ENCODE results near the gene CARD8.

CARD8 gene

GRCh38 chr19:48258350-48258749 lies 2.6 kb upstream of the CARD8 start:
- TF ChIP-seq CTCF (IDR thresholded peaks at IDR 0.05; ENCODE audit: control insufficient read depth, extremely low read depth, insufficient read depth): no peak
- no peak overlapping the region for H3K4me3 ChIP-seq (ENCODE audit: low read depth, low read length)
- DNase-seq (ENCODE audit: low read depth): no peak

GRCh38 chr19:48254529-48254970 lies 1.2 kb downstream of the CARD8 start:
- no peak overlapping the region for H3K4me3 ChIP-seq (ENCODE audit: low read depth, low read length)
- DNase-seq (ENCODE audit: low read depth): no peak
- TF ChIP-seq CTCF (IDR thresholded peaks at IDR 0.05; ENCODE audit: control insufficient read depth, extremely low read depth, insufficient read depth): no peak

GRCh38 chr19:48253999-48254398 lies 1.7 kb downstream of the CARD8 start:
- H3K4me3 ChIP-seq (ENCODE audit: low read depth, low read length): no peak overlapping the region

GRCh38 chr19:48252609-48253008 lies 3.1 kb downstream of the CARD8 start:
- no peak for TF ChIP-seq CTCF (IDR thresholded peaks at IDR 0.05; ENCODE audit: control insufficient read depth, extremely low read depth, insufficient read depth)
- no peak for DNase-seq (ENCODE audit: low read depth)
- no peak overlapping the region for H3K4me3 ChIP-seq (ENCODE audit: low read depth, low read length)

More at GRCh38 chr19:48253999-48254398, 1.7 kb downstream of the CARD8 start:
- no peak for DNase-seq (ENCODE audit: low read depth)
- no peak for TF ChIP-seq CTCF (IDR thresholded peaks at IDR 0.05; ENCODE audit: control insufficient read depth, extremely low read depth, insufficient read depth)

- no peak for TF ChIP-seq CTCF (IDR thresholded peaks at IDR 0.05; ENCODE audit: control insufficient read depth, extremely low read depth, insufficient read depth)
- DNase-seq (ENCODE audit: low read depth): no peak
- no peak overlapping the region for H3K4me3 ChIP-seq (ENCODE audit: low read depth, low read length)
Measured at GRCh38 chr19:48250290-48251025, 5.3 kb downstream of the CARD8 start.

- no peak for TF ChIP-seq CTCF (IDR thresholded peaks at IDR 0.05; ENCODE audit: control insufficient read depth, extremely low read depth, insufficient read depth)
- H3K4me3 ChIP-seq (ENCODE audit: low read depth, low read length): no peak overlapping the region
- no peak for DNase-seq (ENCODE audit: low read depth)
Measured at GRCh38 chr19:48249502-48250014, 6.2 kb downstream of the CARD8 start.
